Measurements from ENCODE around the gene RPL28. TPM values are rescaled to one million over a fixed set of nuclear protein-coding genes. Genes with fewer than 3 reads are reported as not detected.

Gene RPL28
- total and polyA plus RNA-seq, 10 of the 15 experiments (the other 5 are each of a cell fraction or from before 2014, with no cell fraction given), result 260 to 3,542 (median 891) TPM

DNA sequence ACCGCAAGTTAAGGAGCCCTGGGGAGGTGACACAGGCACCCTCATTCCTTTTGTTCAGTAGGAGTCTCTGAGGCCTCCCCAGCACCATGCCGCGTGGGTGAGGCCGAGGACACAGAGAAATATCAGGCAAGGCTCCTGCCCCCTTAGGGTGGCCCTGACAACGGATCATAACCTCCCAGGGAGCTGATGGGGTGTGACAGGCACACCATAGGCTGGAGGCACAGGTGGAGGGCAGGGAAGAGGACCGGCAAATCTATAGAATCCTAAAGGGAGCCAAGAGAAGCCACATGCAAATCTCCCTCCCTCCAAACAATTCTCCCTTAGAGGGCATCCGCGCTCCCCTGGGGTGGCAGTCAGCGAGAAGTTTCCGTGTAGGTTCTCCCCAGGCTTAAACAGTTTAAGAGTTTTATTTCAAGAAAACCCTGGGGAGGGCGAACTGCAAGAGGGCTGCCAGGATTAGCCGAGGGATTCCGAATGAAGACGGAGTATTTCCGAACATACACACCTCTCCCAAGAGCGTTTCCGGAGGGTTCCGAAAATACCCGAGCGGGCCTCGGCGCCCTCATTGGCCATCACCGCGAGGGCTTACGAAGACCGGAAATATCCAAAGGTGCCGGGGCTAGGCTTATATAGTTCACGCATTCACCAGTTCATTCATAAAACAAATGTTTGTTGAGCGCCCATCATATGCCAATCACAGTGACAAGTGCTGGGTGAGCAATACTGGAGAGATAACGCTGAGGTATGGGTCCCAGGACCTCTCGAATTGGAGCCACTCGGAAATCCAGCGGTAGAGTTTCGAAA is 610 bp upstream of the RPL28 start:
- FAIRE-seq (peak; percentile 98), DNase-seq (ENCODE audit: low read depth, low spot score) (peak; percentile 88), ATAC-seq (peak; percentile 88)
- peak overlapping the region; percentile 64 for H3K4me3 ChIP-seq
- H3K9ac ChIP-seq (ENCODE audit: control insufficient read depth, insufficient read depth, low read length), result peak overlapping the region; percentile 77
- no peaks in the 10 kb centered on the region for H3K9me3 ChIP-seq (replicated peaks; ENCODE audit: control insufficient read depth, insufficient read depth, low read length)
- POLR2A ChIA-PET, result interaction anchor here (0.5 to 3.1 kb wide), 14 partner anchors 15 to 269 kb away, joined by 3 to 26 read pairs (median 5); partner anchors contain the start of genes FIZ1, HSPBP1, KMT5C and PPP6R1
- TSS peak; percentile 80 for BruUV-seq (replicated peaks)
- no peaks in the 10 kb centered on the region for H3K27me3 ChIP-seq (replicated peaks in 1 of 2; ENCODE audit: control insufficient read depth in 2 of 2, insufficient read depth in 2 of 2, low read length in 1 of 2)
- H3K27ac ChIP-seq (ENCODE audit: control insufficient read depth, insufficient read depth), result peak overlapping the region; percentile 89
- RAD21 ChIA-PET (ENCODE audit: unreplicated experiment), result interaction anchor here (1.5 to 3.1 kb wide), 10 partner anchors 19 to 214 kb away, joined by 4 to 28 read pairs (median 6); partner anchors contain the start of genes FIZ1, KMT5C, PPP6R1 and UBE2S
- peak overlapping the region; percentile 74 for H3K4me2 ChIP-seq (ENCODE audit: control insufficient read depth, insufficient read depth)
- SMC1A ChIA-PET (ENCODE audit: uncharacterized antibody, unreplicated experiment), result interaction anchor here (1.0 to 3.1 kb wide), 5 partner anchors 21 to 244 kb away, joined by 3 to 22 read pairs (median 3); partner anchors contain the start of gene KMT5C
- CTCF ChIA-PET, result interaction anchor here (0.6 to 3.4 kb wide), 12 partner anchors 12 to 264 kb away, joined by 3 to 49 read pairs (median 4); partner anchors contain the start of genes HSPBP1, KMT5C, PPP6R1 and ZNF865
- H2AFZ ChIP-seq (ENCODE audit: control insufficient read depth, low read depth, low read length), result peak overlapping the region; percentile 94
- peaks cover 11% of the 10 kb centered on the region for H4K20me1 ChIP-seq (ENCODE audit: control insufficient read depth, insufficient read depth)
- peaks cover 39% of the 10 kb centered on the region for H3K79me2 ChIP-seq (ENCODE audit: control insufficient read depth, insufficient read depth, low read length)
- intact Hi-C loops (cut with micrococcal nuclease; ENCODE audit: unreplicated experiment), result loop anchor here (5.0 to 10.0 kb wide), 3 partner anchors 83 to 770 kb away; partner anchors contain the start of gene PPP6R1
- in situ Hi-C loops (cut with MboI), result no loop called here
- H3K4me1 ChIP-seq (ENCODE audit: control insufficient read depth, insufficient read depth, low read length), result peaks cover 28% of the 10 kb centered on the region
- under 1% methylated on average over 34 of the region's 34 CpGs for WGBS (ENCODE audit: insufficient coverage, insufficient replicate concordance, low lambda C conversion rate, missing lambda C conversion rate)
- peaks cover 16 to 23% of the 10 kb centered on the region in 2 experiments; a peak in 3 of 4 replicates for H3K36me3 ChIP-seq (ENCODE audit: control insufficient read depth in 2 of 2, insufficient read depth in 2 of 2, low read length in 1 of 2)
- TF ChIP-seq CBX5 (IDR thresholded peaks at IDR 0.05; ENCODE audit: low read depth) (no peak), ZBED1 (IDR thresholded peaks at IDR 0.05; ENCODE audit: borderline replicate concordance) (no peak), IKZF2 (IDR thresholded peaks at IDR 0.05) (no peak), KAT2A (conservative IDR thresholded peaks at IDR 0.05; ENCODE audit: control insufficient read depth, low read depth, low read length) (no peak), SMARCA5 (IDR thresholded peaks at IDR 0.05) (no peak), MEF2B (IDR thresholded peaks at IDR 0.05; ENCODE audit: partially characterized antibody, poor library complexity, severe bottlenecking) (peak; percentile 42), EP300 (IDR thresholded peaks at IDR 0.05; ENCODE audit: borderline replicate concordance in 1 of 2, control insufficient read depth in 1 of 2, low read depth in 2 of 2, low read length in 2 of 2) (no peak), CEBPZ (IDR thresholded peaks at IDR 0.05; ENCODE audit: low read depth, low read length) (no peak), ATF7 (IDR thresholded peaks at IDR 0.05; ENCODE audit: low read depth) (no peak), ZZZ3 (IDR thresholded peaks at IDR 0.05; ENCODE audit: control insufficient read depth, insufficient read length, low read depth) (no peak), ETV6 (conservative IDR thresholded peaks at IDR 0.05 in 1 of 2, IDR thresholded peaks at IDR 0.05 in 1 of 2; ENCODE audit: borderline replicate concordance in 1 of 2, low read depth in 1 of 2) (0 out of 4 replicates have a peak, but pooled peaks of 1 of the 2 experiments have one; percentile 0), SMAD5 (IDR thresholded peaks at IDR 0.05; ENCODE audit: low read depth) (no peak), NFYB (IDR thresholded peaks at IDR 0.05; ENCODE audit: insufficient read depth, low read depth, low read length) (peak; percentile 84), HCFC1 (IDR thresholded peaks at IDR 0.05; ENCODE audit: low read length) (no peak), JUNB (IDR thresholded peaks at IDR 0.05) (no peak), HDGF (IDR thresholded peaks at IDR 0.05) (no peak)
- TF ChIP-seq, protein P1, sequence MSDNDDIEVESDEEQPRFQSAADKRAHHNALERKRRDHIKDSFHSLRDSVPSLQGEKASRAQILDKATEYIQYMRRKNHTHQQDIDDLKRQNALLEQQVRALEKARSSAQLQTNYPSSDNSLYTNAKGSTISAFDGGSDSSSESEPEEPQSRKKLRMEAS (IDR thresholded peaks at IDR 0.05; ENCODE audit: low read depth, low read length), result no peak
- TF ChIP-seq, protein P2, sequence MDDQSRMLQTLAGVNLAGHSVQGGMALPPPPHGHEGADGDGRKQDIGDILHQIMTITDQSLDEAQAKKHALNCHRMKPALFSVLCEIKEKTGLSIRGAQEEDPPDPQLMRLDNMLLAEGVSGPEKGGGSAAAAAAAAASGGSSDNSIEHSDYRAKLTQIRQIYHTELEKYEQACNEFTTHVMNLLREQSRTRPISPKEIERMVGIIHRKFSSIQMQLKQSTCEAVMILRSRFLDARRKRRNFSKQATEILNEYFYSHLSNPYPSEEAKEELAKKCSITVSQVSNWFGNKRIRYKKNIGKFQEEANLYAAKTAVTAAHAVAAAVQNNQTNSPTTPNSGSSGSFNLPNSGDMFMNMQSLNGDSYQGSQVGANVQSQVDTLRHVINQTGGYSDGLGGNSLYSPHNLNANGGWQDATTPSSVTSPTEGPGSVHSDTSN (IDR thresholded peaks at IDR 0.05; ENCODE audit: insufficient replicate concordance, low read depth, low read length), result no peak
